ENCODE results near the gene OR5B17. TPM values are rescaled to one million over a fixed set of nuclear protein-coding genes. Genes with fewer than 3 reads are reported as not detected.
"Not testable (repeated sequence)": the region's sequence is repeated elsewhere in the genome, so short reads cannot be mapped to it uniquely, and the experiment has no call there.

OR5B17 gene
- total RNA-seq: not detected

DNA sequence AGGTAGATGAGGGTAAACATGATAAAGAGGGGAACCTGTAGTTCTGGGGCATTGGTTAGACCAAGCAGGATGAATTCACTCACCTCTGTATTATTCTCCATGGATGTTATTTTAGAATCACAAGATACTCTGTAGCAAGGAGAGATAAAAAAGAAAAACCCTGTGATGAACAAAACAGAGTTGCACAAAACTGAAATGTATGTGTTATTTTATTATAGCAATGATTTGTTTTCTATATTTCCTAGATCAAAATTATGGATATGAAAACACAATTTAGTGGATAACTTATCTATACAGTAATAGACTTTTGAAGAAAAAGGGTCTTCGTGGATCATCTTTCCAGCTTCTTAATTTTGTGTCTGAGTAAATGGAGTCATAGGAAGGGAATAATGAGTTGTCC is at the start of gene OR5B17:
Gene OR5B17 (minus strand): TSS at position 101 of the 400 bp plus-strand sequence. CDS start 0 bp downstream, at position 101.
- DNase-seq (no peak), ATAC-seq (ENCODE audit: low FRiP score in 2 of 2) (no peak)
- Histone ChIP-seq H3K27me3 (no peaks in the 10 kb centered on the region), H3K27ac (no peak within 1 kb of the TSS), H3K36me3 (no peaks in the 10 kb centered on the region), H3K4me3 (no peak within 1 kb of the TSS), H3K9me3 (no peaks in the 10 kb centered on the region), H3K4me1 (no peaks in the 10 kb centered on the region)
- TF ChIP-seq EP300 (IDR thresholded peaks at IDR 0.05) (no peak), POLR2AphosphoS5 (IDR thresholded peaks at IDR 0.05) (no peak), POLR2A (IDR thresholded peaks at IDR 0.05) (no peak)
- TF ChIP-seq, protein P1, sequence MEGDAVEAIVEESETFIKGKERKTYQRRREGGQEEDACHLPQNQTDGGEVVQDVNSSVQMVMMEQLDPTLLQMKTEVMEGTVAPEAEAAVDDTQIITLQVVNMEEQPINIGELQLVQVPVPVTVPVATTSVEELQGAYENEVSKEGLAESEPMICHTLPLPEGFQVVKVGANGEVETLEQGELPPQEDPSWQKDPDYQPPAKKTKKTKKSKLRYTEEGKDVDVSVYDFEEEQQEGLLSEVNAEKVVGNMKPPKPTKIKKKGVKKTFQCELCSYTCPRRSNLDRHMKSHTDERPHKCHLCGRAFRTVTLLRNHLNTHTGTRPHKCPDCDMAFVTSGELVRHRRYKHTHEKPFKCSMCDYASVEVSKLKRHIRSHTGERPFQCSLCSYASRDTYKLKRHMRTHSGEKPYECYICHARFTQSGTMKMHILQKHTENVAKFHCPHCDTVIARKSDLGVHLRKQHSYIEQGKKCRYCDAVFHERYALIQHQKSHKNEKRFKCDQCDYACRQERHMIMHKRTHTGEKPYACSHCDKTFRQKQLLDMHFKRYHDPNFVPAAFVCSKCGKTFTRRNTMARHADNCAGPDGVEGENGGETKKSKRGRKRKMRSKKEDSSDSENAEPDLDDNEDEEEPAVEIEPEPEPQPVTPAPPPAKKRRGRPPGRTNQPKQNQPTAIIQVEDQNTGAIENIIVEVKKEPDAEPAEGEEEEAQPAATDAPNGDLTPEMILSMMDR (IDR thresholded peaks at IDR 0.05): no peak
- WGBS, 2 donors: 45% methylated on average over 1 of the region's 1 CpG

DNA sequence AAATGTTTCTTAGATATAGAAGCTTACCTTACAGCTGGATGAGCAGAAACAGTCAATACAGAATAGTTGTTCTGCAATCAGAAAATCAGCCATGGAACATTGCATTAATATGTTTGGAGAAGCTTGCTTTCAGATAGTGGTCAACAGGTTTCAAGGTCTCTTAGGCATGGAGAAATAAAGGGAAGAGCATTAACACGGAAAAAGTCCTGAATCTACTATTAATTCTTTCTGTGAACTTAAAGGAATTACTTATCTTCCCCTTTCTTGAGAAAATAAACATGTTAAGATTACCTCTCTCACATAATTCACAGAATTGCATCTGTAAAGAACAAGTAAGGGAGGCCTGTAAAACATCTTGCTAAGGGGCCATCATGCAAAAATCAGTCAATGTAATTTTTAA is 47.9 kb upstream of the OR5B17 start, which contains the start of gene OR5B3:
Gene OR5B3 (minus strand): TSS at position 101 of the 400 bp plus-strand sequence. CDS start 3,465 bp downstream, outside the sequence.
- H3K27me3 ChIP-seq: no peaks in the 10 kb centered on the region
- WGBS, 2 donors: 54 to 69% methylated on average over 1 of the region's 1 CpG
- DNase-seq (no peak), ATAC-seq (ENCODE audit: low FRiP score in 2 of 2) (no peak)
- peaks cover 0 to 16% (median 8%) of the 10 kb centered on the region in 4 donors for H3K9me3 ChIP-seq
- H3K27ac ChIP-seq: no peak within 1 kb of the TSS
- no peak within 1 kb of the TSS for H3K4me3 ChIP-seq
- H3K4me1 ChIP-seq: no peaks in the 10 kb centered on the region
- H3K36me3 ChIP-seq: no peaks in the 10 kb centered on the region
- TF ChIP-seq EP300 (IDR thresholded peaks at IDR 0.05): no peak
- TF ChIP-seq POLR2A (IDR thresholded peaks at IDR 0.05): no peak
- TF ChIP-seq, protein P1 (IDR thresholded peaks at IDR 0.05): no peak
- no peak for TF ChIP-seq POLR2AphosphoS5 (IDR thresholded peaks at IDR 0.05)

DNA sequence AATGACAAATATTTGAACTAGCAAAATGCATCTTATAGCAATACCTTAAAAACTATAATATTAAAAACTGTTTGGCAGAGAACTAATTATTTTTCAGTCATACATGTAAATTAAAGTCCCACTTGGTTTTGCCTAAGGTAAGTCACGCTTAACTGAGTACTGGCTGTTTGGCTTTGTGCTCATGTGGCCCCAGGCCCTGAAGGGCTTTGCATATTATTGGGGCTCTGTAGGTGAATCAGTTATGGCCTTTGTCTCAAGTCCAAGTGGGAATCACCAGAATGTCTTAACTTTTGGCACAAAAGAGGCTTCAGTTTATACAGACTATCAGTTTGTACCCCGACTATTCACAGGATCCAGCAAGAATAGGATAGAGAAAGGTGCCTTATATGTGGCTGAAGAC is 40.8 kb upstream of the OR5B17 start:
- 100% methylated on average over 1 of the region's 2 CpGs; no CpG with 5 or more reads in 1 of the 2 donors for WGBS, 2 donors
- ATAC-seq (ENCODE audit: low FRiP score in 2 of 2); H3K4me3 ChIP-seq: not testable (repeated sequence)

DNA sequence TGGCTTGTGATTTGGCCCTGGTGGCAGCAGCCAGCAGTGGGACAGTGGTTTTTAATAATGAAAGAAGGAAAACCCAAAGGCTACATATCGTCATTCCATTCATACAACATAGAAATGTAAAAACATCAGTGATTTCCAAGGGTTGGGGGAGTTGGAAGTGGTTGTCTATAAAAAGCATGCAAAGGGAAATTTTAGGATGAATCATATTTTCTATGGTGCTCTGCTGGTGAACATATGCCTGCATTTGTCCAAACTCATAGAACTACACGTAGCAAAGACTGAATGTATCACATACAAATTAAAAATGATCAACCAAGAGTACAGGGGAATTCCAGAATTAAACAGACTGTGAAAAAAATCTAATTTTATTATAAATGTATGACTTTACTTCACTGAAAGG is 36.7 kb upstream of the OR5B17 start:
- TF ChIP-seq, protein P1 (IDR thresholded peaks at IDR 0.05): no peak
- TF ChIP-seq POLR2A (IDR thresholded peaks at IDR 0.05): no peak
- no peak for TF ChIP-seq EP300 (IDR thresholded peaks at IDR 0.05)
- Histone ChIP-seq H3K4me1 (no peaks in the 10 kb centered on the region), H3K36me3 (no peaks in the 10 kb centered on the region), H3K27me3 (no peaks in the 10 kb centered on the region), H3K9me3 (peaks cover 0 to 5% (median 0%) of the 10 kb centered on the region in 4 donors), H3K27ac (no peak overlapping the region), H3K4me3 (no peak overlapping the region)
- 53 to 85% methylated on average over 2 of the region's 2 CpGs for WGBS, 2 donors
- ATAC-seq (ENCODE audit: low FRiP score in 2 of 2): no peak
- no peak for DNase-seq

More for the DNA sequence above, 40.8 kb upstream of the OR5B17 start:
- not testable (repeated sequence) for H3K36me3 ChIP-seq, H3K27me3 ChIP-seq, H3K9me3 ChIP-seq, DNase-seq, H3K4me1 ChIP-seq, H3K27ac ChIP-seq

DNA sequence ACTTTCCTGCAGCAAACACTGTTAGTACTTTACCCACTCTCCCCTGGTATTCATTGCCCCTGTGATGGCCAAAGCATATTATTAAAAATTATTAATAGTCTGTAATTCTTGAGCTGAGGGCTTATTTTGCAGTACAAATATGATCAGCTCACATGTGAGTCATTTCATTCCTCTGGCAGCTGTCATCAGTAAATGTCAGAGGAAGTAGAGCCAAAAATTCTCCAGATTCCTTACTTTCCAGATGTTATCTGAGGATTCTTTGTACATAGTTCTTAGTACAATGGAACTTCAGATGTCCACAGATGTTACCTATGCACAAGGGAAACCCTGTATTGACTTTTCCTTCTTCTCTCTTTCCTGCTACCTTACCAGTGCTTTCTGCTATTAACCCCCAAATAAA is 35.3 kb upstream of the OR5B17 start:
- DNase-seq (no peak), ATAC-seq (ENCODE audit: low FRiP score in 2 of 2) (no peak)
- Histone ChIP-seq H3K36me3 (no peaks in the 10 kb centered on the region), H3K27me3 (no peaks in the 10 kb centered on the region), H3K9me3 (peaks cover 0 to 5% (median 0%) of the 10 kb centered on the region in 4 donors), H3K4me3 (no peak overlapping the region), H3K27ac (no peak overlapping the region), H3K4me1 (no peaks in the 10 kb centered on the region)
- TF ChIP-seq, protein P1 (IDR thresholded peaks at IDR 0.05): no peak
- TF ChIP-seq POLR2A (IDR thresholded peaks at IDR 0.05) (no peak), EP300 (IDR thresholded peaks at IDR 0.05) (no peak), POLR2AphosphoS5 (IDR thresholded peaks at IDR 0.05) (no peak)
